ES-I3 (cell line): Measurements from ENCODE around the gene DECR2.

ENCODE experiments used
- H3K36me3 ChIP-seq: 2 replicates; pipeline ENCODE4 v1.6.1; 2013; ENCODE audit warnings: mild to moderate bottlenecking, low read length, control low read depth, moderate library complexity; ENCODE audit not compliant: insufficient read depth
- H3K4me1 ChIP-seq: 2 replicates; pipeline ENCODE4 v1.6.1; 2013; ENCODE audit warnings: mild to moderate bottlenecking, control low read depth, low read length; ENCODE audit not compliant: insufficient read depth
- H3K9ac ChIP-seq: 2 replicates; pipeline ENCODE4 v1.6.1; 2013; ENCODE audit warnings: low read depth, mild to moderate bottlenecking, low read length, moderate library complexity
- H3K9me3 ChIP-seq: 2 replicates; pipeline ENCODE4 v1.6.1; 2013; ENCODE audit warnings: mild to moderate bottlenecking, low read length, moderate library complexity; ENCODE audit not compliant: control insufficient read depth, insufficient read depth

DECR2 gene

DNA sequence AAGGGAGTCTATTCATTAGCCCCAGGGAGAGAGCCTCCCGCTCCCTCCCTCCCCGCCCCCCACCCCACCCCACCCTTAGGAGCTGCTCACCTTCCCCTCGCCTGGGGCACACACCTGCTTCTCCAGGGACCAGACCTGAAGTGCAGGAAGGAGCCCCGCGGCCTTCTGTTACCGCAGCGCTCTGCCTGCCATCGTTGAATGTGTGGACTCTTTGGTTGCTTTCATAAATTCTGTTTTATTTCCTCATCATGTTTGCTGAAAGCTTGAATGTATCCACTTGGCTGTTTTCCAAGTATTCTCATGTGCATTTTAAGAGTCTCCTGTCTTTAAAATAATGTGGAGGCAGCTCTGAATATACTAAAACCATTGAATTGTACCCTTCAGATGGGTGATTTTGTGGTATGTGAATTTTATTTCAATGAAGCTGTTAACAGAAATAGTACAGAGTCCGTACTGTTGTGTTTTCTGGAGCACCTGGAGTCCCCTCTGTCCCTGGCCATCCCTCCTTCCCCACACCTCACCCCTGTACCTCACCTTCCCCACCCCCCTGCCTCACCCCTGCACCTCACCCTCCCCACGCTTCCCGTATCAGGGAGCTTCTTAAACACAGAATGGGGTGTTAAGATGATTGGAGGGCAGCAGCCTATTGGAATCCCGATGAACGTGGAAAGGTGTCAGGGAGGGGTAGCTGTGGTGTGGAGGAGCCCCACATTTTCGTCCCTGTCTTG, 49.3 kb downstream of the DECR2 start:
- Histone ChIP-seq H3K9me3 (no peaks in the 10 kb centered on the region), H3K36me3 (no peaks in the 10 kb centered on the region), H3K4me1 (no peaks in the 10 kb centered on the region), H3K9ac (no peak overlapping the region)

DNA sequence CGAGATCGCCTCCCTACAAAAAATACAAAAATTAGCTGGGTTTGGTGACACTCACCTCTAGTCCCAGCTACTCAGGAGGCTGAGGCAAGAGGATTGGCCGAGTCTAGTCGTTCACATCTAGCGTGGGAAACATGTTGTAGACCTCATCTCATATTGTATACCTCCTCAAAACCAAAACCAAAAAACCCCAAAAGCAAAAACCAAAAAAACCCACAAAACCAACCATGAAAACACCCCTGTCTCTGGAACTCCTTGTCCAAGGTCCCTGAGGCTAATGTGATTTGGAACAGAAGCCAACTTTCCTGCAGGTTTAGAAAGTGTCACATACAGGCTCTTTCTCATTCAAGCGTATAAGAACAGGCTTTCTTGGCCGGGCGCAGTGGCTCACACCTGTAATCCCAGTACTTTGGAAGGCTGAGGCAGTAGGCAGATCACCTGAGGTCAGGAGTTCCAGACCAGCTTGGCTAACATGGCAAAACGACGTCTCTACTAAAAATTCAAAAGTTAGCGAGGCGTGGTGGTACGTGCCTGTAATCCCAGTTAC, 52.8 kb downstream of the DECR2 start:
- Histone ChIP-seq H3K9me3 (no peaks in the 10 kb centered on the region), H3K4me1 (no peaks in the 10 kb centered on the region; the same call in 1 of the 2 replicates), H3K9ac (no peak overlapping the region), H3K36me3 (no peaks in the 10 kb centered on the region)

DNA sequence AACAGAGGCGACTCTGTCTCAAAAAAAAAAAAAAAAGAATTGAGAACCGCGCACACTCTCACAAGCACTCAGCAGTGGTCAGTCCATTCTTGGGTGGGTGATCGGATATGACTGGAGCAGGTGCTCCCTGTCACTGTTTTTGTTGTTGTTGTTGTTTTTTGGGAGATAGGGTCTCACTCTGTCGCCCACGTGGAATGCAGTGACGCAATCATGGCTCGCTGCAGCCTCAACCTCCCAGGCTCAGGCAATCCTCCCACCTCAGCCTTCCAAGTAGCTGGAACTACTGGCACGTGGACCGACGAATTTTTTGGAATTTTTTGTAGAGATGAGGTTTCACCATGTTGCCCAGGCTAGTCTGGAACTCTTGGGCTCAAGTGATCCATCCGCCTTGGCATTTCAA, 53.8 kb downstream of the DECR2 start:
- no peaks in the 10 kb centered on the region for H3K36me3 ChIP-seq
- no peak overlapping the region for H3K9ac ChIP-seq
- no peaks in the 10 kb centered on the region for H3K9me3 ChIP-seq
- H3K4me1 ChIP-seq = no peaks in the 10 kb centered on the region; the same call in 1 of the 2 replicates

DNA sequence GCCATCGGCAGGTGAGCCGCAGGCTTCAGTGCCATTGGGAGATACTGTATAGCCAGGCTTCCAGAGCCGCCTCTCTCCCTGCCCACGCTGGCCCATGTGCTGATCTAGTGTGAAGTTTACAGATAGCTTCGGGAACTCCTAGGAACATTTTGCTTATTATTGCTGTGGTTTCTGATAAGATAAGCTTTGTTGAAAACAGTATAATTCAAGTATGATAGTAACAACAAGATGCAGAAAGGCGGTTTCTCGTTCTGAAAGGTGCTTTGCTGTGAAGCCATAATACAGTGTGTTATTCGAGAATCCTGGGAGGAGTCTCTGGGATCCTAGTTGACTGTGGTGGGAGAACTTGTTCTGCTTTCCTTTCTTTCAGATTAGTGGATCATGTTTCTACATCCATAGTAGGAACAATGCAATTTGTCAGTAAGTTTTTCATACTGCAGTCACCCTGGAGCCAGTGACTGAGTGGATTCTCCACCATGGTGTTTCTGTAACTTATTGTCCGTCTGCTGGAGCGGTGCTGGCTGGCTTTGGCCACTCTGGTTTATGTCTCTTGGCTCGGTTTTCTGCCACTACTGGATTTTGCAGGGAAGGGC, 55.3 kb downstream of the DECR2 start:
- no peaks in the 10 kb centered on the region for H3K36me3 ChIP-seq
- H3K9me3 ChIP-seq = no peaks in the 10 kb centered on the region
- H3K4me1 ChIP-seq = no peaks in the 10 kb centered on the region; the same call in 1 of the 2 replicates
- H3K9ac ChIP-seq = no peak overlapping the region

DNA sequence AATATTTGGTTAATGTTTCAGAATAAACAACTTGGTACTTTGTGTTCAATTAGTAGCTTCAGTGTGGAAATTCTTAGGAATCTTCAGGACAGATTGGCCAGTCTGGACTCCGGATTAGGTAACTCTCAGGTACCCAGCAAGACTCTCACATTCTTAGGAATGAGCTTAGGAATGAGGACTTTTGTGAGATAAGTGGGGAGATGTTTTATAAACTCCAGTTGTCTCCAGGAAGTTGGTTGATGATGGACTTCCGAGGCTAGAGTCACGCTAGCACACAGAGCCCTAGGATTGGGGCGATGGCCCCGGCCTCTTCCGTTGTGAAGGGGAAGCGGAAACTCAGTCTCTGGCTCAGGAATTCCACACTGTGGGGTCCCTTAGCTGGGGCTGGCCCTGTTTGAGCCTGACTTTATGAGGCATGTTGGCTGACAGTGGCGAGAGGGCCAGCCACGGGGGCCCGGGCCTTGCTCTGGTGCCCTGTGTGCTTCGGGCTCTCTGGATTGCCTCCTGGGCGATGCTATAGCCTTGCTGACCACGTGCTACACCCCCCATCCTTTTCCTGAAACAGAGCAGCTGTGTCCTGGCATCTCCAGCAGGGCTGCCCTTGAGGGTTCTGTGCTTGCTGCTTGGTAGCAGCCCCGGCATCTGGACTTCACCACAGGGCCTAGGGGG, 56.2 kb downstream of the DECR2 start:
- no peaks in the 10 kb centered on the region; the same call in 1 of the 2 replicates for H3K4me1 ChIP-seq
- no peaks in the 10 kb centered on the region for H3K36me3 ChIP-seq
- no peak overlapping the region for H3K9ac ChIP-seq

DNA sequence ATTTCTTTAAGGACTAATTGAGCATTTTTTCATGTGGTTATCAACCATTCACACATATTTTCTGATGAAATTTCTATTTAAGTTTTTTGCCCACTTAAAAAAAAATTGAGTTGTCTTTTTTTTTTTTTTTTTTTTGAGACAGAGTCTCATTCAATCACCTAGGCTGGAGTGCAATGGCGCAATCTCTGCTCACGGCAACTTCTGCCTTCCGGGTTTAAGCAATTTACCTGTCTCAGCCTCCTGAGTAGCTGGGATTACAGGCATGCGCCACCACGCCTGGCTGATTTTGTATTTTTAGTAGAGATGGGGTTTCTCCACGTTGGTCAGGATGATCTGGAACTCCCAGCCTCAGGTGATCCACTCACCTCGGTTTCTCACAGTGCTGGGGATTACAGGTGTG, 58.1 kb downstream of the DECR2 start:
- H3K9ac ChIP-seq = no peak overlapping the region
- H3K9me3 ChIP-seq = no peaks in the 10 kb centered on the region
- no peaks in the 10 kb centered on the region; the same call in 1 of the 2 replicates for H3K4me1 ChIP-seq
- no peaks in the 10 kb centered on the region for H3K36me3 ChIP-seq

More for the DNA sequence above, 56.2 kb downstream of the DECR2 start:
- no peaks in the 10 kb centered on the region for H3K9me3 ChIP-seq

DNA sequence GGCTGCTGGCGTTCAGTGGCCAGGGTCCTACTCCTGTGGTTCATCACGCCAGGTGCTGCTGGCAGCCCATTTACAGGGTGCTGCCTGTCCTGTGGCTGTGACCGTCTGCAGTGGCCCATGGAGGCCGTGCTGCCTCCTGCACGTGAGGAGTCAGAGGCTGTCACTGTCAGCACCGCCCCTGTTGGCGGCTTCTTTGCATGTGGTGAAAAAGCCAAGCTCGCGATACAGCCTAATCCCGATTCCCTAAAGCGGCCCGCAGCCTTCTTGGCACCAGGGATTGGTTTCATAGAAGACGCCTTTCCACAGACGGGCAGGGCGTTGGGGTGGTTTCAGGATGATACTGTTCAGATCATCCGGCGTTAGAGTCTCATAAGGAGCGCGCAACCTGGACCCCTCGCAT, 59.1 kb downstream of the DECR2 start:
- Histone ChIP-seq H3K36me3 (no peaks in the 10 kb centered on the region; the same call in 1 of the 2 replicates), H3K9ac (no peak overlapping the region), H3K9me3 (no peaks in the 10 kb centered on the region), H3K4me1 (no peaks in the 10 kb centered on the region; the same call in 1 of the 2 replicates)
